Aorta (tissue), 5 donors: ENCODE data around the gene SH3BP5L. TPM values are rescaled to one million over a fixed set of nuclear protein-coding genes. Genes with fewer than 3 reads are reported as not detected.

ENCODE experiments used
- ATAC-seq: fragments of 200-7000 bp; cut with Tn5 transposase; one replicate; pipeline ENCODE4 v1.9.1; 2022; ENCODE audit warnings: moderate library complexity; ENCODE audit not compliant: low FRiP score
- DNase-seq, 2 donors: peaks; one replicate each; pipeline ENCODE4 v3.0.0-alpha.2; 2020
- H3K27ac ChIP-seq, 2 donors: one replicate each; pipeline ENCODE4 v1.5.1; 2013; ENCODE audit warnings: low read length in 2 of 2, mild to moderate bottlenecking in 2 of 2, moderate library complexity in 2 of 2, control low read depth in 1 of 2, inconsistent platforms in 1 of 2, low read depth in 1 of 2
- H3K27me3 ChIP-seq, 2 donors: one replicate each; pipeline ENCODE4 v1.6.1; 2013; ENCODE audit warnings: control low read depth in 1 of 2, low read length in 1 of 2, mild to moderate bottlenecking in 1 of 2, moderate library complexity in 1 of 2; ENCODE audit not compliant: insufficient read depth in 2 of 2, control insufficient read depth in 1 of 2
- H3K36me3 ChIP-seq, 2 donors: one replicate each; pipeline ENCODE4 v1.6.1; 2013; ENCODE audit warnings: control low read depth in 1 of 2, low read length in 1 of 2, mild to moderate bottlenecking in 1 of 2; ENCODE audit not compliant: insufficient read depth in 2 of 2, control insufficient read depth in 1 of 2
- H3K4me1 ChIP-seq, 2 donors: one replicate each; pipeline ENCODE4 v1.6.1; 2013; ENCODE audit warnings: low read length in 2 of 2, control low read depth in 1 of 2, mild to moderate bottlenecking in 1 of 2, moderate library complexity in 1 of 2; ENCODE audit not compliant: insufficient read depth in 2 of 2, control insufficient read depth in 1 of 2
- H3K4me3 ChIP-seq, 2 donors: one replicate each; pipeline ENCODE4 v1.5.1; 2013; ENCODE audit warnings: low read length in 2 of 2, control low read depth in 1 of 2, mild to moderate bottlenecking in 1 of 2
- H3K9me3 ChIP-seq: one replicate; pipeline ENCODE4 v1.6.1; 2013; ENCODE audit warnings: mild to moderate bottlenecking, low read length; ENCODE audit not compliant: control insufficient read depth
- WGBS, 2 donors: extraction: QIAGEN DNeasy Blood & Tissue Kit; methylation state at CpG; one replicate each; pipeline ENCODE4 v1.1.7; 2013; 5-methylcytosine and 5-hydroxymethylcytosine counted together
- intact Hi-C, 2 donors: fragments of 100-400 bp; cut with DNase I; formaldehyde crosslinking; loops; one replicate each; pipeline versions ENCODE4 v1.14.2 to v1.15.0; 2022
- polyA plus RNA-seq, 2 donors: library from polyadenylated mRNA; stranded (reverse); fragments of 200-250 nt; gene quantifications; one replicate each; pipeline ENCODE4 v1.2.3, GENCODE V29; 2013
- total RNA-seq, 2 donors: library from RNA; stranded (reverse); fragmentation: NEBNext Ultra II Directional; extraction: Animal tissue kit (Norgen Biotek cat#: 25700); gene quantifications; one replicate each; pipeline ENCODE4 v1.2.1, GENCODE V29; 2021
- donor health status: healthy with polysubstance abuse.
- donor health status: Bipolar disorder and iron deficiency.
- donor health status: DM: no; HTN: no; CAD: no.
- donor health status: DM: no; HTN: no; CAD: no.
- donor health status: DM: yes; HTN: yes; CAD: no.

Gene SH3BP5L
- total and polyA plus RNA-seq, 4 donors, result 11.8 to 25.1 (median 19.0) TPM

DNA sequence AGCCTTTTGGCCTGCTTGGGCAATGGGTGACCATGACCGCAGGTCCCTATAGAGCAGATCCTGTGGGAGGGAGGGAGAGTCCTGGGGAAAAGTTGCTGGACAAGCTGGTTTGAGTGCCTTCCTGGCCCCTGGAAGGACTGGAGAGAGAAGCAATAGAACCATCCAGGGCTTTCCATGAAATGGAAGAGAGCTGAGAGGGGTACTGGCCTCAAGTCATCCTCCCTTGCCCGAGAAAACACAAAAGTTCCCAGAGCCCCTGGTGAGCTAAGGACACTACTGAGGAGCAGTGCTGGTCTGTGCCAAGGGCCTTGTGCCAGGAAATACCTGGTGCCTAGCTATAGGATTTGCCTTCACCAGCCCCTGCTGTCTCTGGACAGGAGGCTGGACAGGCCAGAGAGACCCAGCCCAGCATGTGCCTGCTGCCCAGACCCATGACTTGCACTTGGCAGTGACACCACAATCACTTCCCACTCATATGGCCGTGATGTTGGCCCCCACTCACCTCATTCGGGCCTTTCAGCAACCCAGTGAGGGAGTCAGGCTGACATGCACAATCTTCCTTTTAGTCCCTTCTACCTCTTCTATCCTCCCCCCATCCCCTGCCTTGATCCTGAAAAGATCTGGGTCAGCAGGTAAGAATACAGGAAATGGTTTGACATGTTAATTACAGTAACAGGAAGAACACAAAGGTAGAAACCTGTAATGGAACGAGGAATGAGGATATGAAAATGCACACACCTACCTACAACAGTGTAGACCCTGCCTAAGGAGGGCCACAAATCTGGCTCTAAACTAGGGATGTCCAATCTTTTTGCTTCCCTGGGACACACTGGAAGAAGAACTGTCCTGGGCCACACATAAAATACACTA is 7.0 kb downstream of the SH3BP5L start:
- H3K4me1 ChIP-seq, result peaks cover 0 to 5% of the 10 kb centered on the region in 2 donors
- peak; percentile 10 for ATAC-seq
- no peak overlapping the region for H3K4me3 ChIP-seq
- no peak overlapping the region for H3K27ac ChIP-seq
- 51 to 56% methylated on average over 5 of the region's 5 CpGs for WGBS, 2 donors
- H3K36me3 ChIP-seq, result peaks cover 3% of the 10 kb centered on the region in 2 donors
- no peaks in the 10 kb centered on the region for H3K9me3 ChIP-seq
- no peak for DNase-seq
- no peaks in the 10 kb centered on the region for H3K27me3 ChIP-seq
- intact Hi-C loops, result no loop called here

DNA sequence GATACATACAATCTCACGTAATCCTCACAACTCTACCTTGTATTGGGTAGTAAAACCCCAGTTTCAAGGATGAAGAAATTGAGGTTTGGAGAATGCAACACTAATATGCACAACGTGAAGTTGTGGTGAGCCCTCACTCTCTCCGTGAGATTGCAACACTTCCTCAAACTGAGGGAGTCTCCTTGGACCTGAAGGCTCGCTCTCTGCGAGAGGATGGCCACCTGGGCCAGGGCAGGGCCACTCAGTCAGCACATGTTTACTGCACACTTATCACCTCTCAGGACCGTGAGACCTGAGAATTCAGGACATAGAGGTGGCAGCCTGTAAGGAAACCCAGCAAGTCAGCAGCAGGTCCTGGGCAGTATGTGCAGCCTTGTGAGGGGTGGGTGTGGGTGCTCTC is 8.7 kb downstream of the SH3BP5L start:
- ATAC-seq, result no peak
- Histone ChIP-seq H3K27me3 (no peaks in the 10 kb centered on the region), H3K36me3 (peaks cover 3 to 8% of the 10 kb centered on the region in 2 donors), H3K27ac (no peak overlapping the region), H3K4me1 (peaks cover 0 to 2% of the 10 kb centered on the region in 2 donors), H3K9me3 (no peaks in the 10 kb centered on the region), H3K4me3 (no peak overlapping the region)
- intact Hi-C loops, result no loop called here
- 87 to 89% methylated on average over 6 of the region's 6 CpGs for WGBS, 2 donors
- no peak for DNase-seq

- Histone ChIP-seq H3K27ac (no peak overlapping the region), H3K27me3 (no peaks in the 10 kb centered on the region), H3K36me3 (peaks cover 3 to 8% of the 10 kb centered on the region in 2 donors), H3K9me3 (no peaks in the 10 kb centered on the region), H3K4me1 (peaks cover 0 to 2% of the 10 kb centered on the region in 2 donors), H3K4me3 (no peak overlapping the region)
- intact Hi-C loops, result no loop called here
- DNase-seq (no peak), ATAC-seq (no peak)
- WGBS, 2 donors, result 88 to 89% methylated on average over 13 of the region's 13 CpGs
Measured at GRCh38 chr1:248816042-248816851, 9.5 kb downstream of the SH3BP5L start.

- intact Hi-C loops, result no loop called here
- no peaks in the 10 kb centered on the region for H3K27me3 ChIP-seq
- no peaks in the 10 kb centered on the region for H3K9me3 ChIP-seq
- WGBS, 2 donors, result 88% methylated on average over 10 of the region's 10 CpGs
- no peak overlapping the region for H3K4me3 ChIP-seq
- ATAC-seq (no peak), DNase-seq (no peak)
- peaks cover 3 to 8% of the 10 kb centered on the region in 2 donors for H3K36me3 ChIP-seq
- peaks cover 0 to under 1% of the 10 kb centered on the region in 2 donors for H3K4me1 ChIP-seq
- no peak overlapping the region for H3K27ac ChIP-seq
Measured at GRCh38 chr1:248815407-248816034, 10.2 kb downstream of the SH3BP5L start.

DNA sequence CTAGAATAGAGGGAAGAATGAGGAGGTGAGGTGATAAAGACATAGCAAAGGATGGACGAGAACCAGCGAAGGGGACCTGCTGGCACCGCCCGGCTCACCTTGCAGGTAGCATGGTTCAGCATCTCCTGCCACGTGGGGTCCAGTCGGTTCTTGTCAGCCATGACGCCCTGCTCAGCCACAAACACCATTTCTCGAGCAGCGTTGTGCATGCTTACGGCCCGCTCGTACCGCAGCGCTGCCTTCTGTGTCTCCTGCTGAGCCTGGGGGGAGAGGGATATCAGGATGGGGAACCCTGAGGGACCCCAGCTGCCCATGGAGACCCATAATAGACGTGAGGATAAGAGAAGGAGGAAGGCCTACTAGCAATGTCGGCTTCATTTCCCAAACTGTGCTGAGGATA is 11.4 kb downstream of the SH3BP5L start:
- WGBS, 2 donors, result 92 to 94% methylated on average over 16 of the region's 16 CpGs
- H3K4me3 ChIP-seq, result no peak overlapping the region
- peaks cover 3 to 8% of the 10 kb centered on the region in 2 donors for H3K36me3 ChIP-seq
- no peak overlapping the region for H3K27ac ChIP-seq
- ATAC-seq, result no peak
- H3K4me1 ChIP-seq, result no peaks in the 10 kb centered on the region
- H3K9me3 ChIP-seq, result no peaks in the 10 kb centered on the region
- DNase-seq, result no peak
- H3K27me3 ChIP-seq, result no peaks in the 10 kb centered on the region
- intact Hi-C loops, result no loop called here

GRCh38 chr1:248813546-248813945 is 12.2 kb downstream of the SH3BP5L start:
- Histone ChIP-seq H3K27ac (no peak overlapping the region), H3K27me3 (no peaks in the 10 kb centered on the region), H3K4me1 (no peaks in the 10 kb centered on the region), H3K36me3 (peaks cover 3 to 8% of the 10 kb centered on the region in 2 donors), H3K9me3 (no peaks in the 10 kb centered on the region), H3K4me3 (no peak overlapping the region)
- intact Hi-C loops, result no loop called here
- DNase-seq, result no peak
- ATAC-seq, result no peak
- 93 to 97% methylated on average over 8 of the region's 8 CpGs for WGBS, 2 donors

GRCh38 chr1:248812736-248813425 is 12.8 kb downstream of the SH3BP5L start:
- DNase-seq (no peak), ATAC-seq (no peak)
- Histone ChIP-seq H3K27me3 (no peaks in the 10 kb centered on the region), H3K4me1 (no peaks in the 10 kb centered on the region), H3K9me3 (no peaks in the 10 kb centered on the region), H3K4me3 (no peak overlapping the region), H3K27ac (no peak overlapping the region), H3K36me3 (peaks cover 3 to 8% of the 10 kb centered on the region in 2 donors)
- 94% methylated on average over 23 of the region's 23 CpGs for WGBS, 2 donors
- intact Hi-C loops, result no loop called here
